Activated CD8-positive, alpha-beta memory T cell treated with anti-CD3 and anti-CD28 coated beads, Interleukin-2, amount 50 U/mL, for 4 hours (primary cell): Measurements from ENCODE around the gene SPDYA.
A peak's percentile ranks its signal among the peaks of the same experiment; 100 is the strongest.
"Not testable (repeated sequence)": the region's sequence is repeated elsewhere in the genome, so short reads cannot be mapped to it uniquely, and the experiment has no call there.

Experiments used
- DNase-seq: peaks from one replicate; pipeline ENCODE4 v3.0.0-alpha.2; 2020

The SPDYA gene

DNA sequence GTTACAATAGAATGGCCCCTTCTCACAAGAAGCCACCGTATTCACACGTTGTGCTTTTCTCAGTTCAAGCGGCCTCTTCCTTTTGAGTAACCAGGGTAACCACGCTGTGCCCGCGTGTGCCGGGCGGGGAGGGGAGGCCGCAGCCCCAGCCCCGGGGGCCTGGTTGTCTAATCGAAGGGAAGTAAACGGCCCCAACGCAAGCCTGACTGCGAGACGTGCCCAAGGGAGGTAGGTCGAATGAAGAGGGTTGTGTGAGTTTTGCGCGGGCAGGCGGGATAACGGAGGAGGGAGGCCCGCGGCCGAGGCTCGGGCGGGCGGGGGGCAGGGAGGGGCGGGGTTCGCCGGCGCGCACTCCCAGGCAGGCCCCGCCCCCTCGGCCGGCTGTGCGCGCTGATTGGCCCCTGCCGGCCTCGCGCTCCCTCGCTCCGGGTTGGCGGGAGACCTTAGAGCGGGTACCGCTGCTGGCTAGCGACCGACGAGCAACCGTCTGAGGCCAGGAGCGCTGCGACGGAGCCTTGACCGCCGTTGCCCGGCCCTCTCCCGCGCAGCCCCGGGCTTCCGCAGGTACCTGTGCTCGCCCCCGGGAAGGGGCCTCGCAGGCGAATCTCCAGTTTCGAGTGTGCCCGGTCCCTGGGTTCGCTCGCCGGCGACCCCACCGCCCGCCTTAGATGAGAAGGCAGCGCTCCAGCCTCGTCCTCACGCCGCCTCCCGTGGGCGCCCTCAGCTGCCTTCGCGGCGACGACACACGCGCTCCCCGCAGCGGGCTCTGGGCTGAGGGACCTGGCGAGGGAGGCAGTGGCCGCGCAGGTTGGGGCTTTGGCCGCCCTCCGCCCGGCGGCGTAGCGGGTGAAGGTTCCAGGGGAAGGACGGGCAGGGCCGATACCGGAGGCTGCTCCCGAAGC, at the start of gene SPDYA:
TSS of gene SPDYA (plus strand) at position 451 of the 902 bp plus-strand sequence. CDS start 5,181 bp downstream, outside the sequence.
- peak; percentile 81 for DNase-seq

DNA sequence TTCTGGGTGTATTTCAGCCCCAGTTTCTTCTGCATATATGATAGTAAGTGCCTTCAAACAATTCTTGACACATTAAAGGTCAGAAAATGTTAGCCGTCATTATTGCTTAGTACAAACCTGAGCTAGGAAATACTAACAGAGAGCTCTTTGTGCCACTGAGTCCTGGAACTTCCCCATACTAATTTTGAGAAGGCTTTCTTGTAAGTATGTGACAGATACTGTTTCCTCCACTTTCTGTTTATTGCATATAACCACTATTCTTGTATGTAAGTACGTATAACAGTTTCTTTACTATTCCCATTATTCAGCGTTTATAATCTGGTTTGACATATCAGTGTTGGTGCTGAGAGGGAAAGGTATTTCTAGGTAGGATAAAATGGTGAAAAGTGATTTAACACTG, 49.2 kb upstream of the SPDYA start:
- DNase-seq: no peak

DNA sequence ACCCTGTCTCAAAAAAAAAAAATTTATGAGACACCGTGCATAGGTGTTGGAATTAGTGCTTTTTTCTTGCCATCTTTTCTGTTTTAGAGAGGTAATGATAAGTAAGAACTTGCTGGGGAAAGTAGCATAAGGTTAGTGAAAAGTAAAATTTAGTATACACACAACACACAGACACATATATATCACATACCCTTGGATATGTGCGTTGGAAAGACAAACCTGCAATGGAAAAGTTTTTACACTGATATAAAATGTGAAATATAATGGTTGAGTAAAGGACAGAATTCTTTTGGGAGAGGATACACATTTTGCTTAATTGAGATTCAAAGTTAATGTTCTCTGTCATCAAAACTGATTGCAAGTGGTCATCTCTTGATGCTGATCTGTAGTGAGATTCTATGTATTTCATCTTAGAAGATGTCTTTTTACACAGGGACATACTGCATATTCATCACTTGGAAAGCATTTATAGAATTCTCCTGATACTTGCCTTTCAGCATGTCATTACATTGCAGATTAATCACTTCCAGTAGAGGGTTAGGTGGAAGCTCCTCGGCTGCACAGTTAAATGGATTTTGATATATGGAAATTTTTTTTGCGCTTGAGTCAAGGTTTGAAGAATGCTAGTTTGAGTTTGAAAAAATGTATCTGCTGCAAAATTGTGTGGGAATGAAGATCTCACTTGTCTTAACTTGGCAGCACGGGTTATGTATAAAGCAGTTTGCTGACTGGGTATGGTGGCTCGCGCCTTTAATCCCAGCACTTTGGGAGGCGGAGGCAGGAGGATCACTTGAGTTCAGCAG, 45.5 kb upstream of the SPDYA start:
- no peak for DNase-seq

DNA sequence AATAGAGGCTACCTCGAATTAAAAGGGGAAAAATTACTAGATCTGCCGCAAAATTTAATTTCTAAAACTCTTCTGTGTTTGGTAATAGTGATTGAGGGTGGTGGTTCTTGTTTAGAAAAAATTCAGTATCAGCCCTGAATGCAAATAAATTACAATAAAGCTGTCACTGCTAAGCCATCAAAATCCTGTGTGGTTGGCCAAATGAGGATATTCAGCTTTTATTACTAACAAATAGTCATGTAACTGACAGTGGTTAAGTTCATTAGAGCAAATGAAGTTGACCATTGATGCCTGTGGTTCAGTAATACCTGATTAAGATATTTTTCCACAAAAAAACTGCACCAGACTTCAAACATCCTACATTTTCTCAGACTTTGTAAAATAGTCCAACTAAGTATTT, 44.6 kb upstream of the SPDYA start:
- no peak for DNase-seq

DNA sequence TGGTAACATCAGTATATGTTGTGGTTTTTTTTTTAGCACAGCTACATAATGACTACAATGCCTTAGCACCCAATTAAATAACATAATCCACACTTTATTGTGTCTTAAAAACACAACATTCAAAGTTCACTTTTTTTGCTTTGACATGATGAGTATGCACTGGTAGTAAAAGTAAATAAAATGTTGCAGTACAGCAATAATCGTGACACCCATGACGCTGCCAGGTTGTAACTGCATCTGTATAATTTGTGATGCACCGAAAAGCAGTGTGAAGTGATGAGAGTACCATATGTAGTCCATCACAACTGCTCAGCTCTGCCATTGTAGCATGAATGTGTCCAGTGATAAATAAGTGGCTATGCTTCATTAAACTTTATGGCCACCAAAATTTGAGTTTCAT, 43.3 kb upstream of the SPDYA start:
- DNase-seq: no peak

DNA sequence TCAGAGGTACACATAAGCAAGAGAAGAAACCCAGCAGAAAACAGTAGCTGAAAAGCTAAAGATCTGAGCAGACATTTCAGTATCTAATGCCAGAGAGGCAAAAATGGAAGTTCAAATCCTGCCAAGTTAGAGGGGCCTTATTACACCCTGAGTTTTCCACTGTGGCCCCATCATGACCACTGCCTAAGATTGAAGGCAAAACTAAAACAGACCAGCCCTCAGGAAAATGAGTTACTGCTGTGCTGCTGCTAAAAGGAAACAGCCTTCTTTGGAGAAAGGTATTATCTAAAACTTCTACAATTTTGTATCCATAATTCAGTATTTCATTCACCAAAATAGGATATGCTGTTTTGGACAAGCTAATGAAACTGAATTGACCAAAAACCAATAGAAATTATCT, 42.2 kb upstream of the SPDYA start:
- DNase-seq: no peak

DNA sequence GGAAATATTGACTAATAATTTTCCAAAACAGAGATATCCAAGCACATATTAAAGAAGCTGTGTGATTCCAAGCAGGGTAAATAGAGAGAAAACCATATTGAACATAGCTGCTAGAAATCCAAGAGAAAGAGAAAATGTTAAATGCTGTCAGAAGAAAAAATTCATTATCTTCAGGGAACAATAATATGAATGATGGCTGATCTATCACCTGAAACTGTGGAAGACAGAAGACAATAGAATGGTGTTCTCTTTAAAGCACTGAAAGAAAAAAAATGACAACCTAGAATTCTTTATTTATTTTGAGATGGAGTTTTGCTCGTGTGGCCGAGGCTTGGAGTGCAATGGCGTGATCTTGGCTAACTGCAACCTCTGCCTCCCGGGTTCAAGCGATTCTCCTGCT, 41.7 kb upstream of the SPDYA start:
- no peak for DNase-seq

DNA sequence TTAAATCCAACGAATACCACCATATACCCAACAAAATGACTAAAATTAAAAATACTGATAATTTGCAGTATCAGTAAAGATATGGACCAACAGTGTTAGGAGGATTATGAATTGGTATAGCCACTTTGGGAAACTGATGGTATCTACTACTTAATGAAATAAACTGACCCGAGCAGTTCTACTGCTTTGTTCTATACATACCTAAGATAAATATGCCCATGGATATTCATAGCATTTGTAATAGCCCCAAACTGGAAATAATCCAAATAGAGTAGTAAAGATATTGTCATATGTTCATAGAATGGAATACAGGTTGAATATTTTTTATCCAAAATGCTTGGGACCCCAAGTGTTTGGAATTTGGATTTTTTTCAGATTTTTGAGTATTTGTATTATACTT, 38.3 kb upstream of the SPDYA start:
- DNase-seq: no peak

DNA sequence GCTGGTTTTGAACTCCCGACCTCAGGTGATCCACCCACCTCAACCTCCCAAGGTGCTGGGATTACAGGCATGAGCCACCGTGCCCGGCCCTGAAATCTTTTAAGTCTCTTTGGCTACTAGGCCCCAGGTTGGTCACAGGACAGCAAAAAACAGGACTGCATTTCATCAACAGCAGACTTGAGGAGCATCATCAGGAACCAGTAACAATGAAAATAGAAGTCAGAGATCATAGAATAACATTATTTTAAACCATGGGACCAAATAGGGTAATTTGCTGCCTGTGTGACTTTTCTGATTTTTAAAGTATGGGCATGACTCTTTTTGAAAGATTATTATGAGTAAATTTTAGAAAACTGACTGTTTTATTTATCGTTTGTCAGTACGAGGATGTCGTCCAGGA, 34.2 kb upstream of the SPDYA start:
- no peak for DNase-seq

DNA sequence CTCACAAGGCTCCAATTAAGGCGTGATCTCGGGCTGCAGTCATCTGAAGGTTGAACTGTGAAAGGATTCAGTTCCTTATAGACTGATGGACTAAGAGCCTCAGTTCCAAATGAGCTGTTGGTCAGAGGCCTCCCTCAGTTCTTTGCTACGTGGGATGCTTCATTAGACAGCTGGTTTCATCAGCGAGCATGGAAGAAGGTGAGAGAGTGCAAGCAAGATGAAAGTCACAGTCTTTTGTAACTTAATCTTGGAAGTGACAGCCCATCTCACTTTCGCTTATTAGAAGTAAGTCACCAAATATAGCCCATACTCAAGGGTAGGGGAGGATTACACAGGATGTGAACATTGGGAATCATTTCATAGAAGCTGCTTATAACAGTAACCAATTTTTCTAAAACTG, 32.2 kb upstream of the SPDYA start:
- DNase-seq: no peak

DNA sequence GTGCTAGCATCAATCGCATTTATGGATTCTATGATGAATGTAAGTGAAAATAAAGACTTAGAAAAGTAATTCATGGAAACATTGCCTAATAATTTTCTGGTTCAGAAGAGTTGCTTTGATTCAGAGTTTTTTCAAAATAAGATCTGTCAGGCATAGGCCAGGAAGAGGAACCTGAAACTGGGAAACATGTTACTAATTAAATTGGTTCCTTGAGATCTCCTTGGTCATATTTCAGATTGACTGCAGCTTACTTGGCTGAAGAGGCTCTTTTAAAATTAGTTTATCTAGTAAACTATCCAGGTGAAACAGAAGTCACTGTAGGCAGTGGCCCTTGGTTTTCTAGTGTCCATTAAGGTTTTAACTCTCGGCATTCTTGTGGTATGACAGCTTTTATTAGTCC, 31.6 kb upstream of the SPDYA start:
- no peak for DNase-seq

DNA sequence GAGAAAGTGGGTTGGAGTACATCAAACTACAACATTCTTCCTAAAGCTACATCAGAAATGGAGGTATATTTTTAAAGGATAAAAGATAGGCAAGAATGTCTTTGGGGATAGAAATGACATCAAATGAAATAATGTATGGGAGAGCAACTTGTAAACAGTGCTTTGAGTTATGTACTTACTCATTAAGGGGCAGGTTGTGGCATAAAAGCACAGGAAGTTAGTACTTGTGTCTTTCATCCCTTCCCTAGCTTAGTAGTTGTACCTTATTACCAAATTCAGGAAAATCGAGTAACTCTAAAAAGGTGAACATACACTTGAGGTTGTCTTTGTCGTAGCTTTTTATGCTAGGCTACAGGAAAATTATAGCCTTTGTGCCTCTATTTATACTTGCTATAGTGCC, 30.1 kb upstream of the SPDYA start:
- DNase-seq: no peak

DNA sequence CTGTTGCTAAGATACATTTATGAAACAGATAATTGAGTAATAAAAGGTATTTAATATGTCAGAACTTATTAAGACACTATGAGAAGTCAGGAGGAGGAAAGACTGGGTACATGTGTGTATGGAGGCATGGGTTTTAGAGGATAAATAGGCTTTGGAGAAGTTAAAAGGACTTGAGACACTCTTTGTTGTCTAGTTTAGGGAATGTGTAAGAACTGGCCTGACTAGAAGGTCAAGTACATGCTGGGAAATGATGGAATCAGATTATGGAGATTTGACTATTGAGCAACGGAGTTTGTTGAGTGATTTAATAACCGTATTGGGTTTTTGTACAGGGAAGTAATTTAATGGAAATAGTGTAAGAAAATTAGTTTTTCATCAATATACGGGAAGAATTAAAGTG, 28.2 kb upstream of the SPDYA start:
- no peak for DNase-seq

DNA sequence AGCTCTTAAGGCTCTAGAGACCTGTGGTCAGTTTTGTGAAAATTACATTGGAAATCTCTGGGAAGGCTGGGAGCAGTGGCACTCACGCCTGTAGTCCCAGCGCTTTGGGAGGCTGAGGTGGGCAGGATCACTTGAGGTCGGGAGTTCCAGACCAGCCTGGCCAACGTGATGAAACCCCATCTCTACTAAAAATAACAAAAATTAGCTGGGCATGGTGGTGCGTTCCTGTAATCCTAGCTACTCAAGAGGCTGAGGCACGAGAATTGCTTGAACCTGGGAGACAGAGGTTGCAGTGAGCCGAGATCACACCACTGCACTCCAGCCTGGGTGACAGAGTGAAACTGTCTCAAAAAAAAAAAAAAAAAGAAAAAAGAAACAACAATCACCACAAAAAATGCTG, 26.1 kb upstream of the SPDYA start:
- not testable (repeated sequence) for DNase-seq

DNA sequence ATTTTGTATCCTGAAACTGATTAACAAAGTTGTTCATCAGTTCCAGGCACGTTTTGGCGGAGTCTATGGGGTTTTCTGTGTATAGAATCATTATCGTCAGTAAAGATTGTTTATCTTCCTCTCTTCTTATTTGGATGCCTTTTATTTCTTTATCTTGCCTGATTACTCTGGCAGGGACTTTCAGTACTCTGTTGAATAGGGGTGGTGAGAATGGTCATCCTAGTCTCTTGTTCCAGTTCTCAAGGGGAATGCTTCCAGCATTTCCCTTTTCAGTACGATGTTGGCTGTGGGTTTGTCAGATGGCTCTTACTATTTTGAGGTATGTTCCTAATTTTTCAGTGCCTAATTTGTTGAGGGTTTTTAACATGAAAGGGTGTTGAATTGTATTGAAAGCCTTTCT, 14.0 kb upstream of the SPDYA start:
- DNase-seq: no peak

DNA sequence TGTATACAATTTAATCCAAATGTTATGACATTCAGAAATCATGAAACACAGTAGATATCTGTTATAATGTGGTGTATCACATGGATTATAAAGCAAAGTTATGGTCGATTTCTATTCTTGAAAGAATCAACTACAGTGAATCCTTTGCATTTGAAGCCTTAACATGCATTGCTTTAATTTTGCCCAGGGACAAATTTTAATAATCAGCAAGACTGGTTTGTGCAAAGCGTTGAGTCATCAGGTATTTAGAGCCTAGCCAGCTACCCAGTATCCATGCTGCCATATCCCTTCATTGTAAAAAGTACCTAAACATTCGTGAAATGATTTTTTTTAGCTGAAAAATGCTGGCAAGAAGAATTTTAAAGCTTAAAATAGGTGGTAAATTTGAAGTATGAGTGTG, 8.9 kb upstream of the SPDYA start:
- DNase-seq: no peak

DNA sequence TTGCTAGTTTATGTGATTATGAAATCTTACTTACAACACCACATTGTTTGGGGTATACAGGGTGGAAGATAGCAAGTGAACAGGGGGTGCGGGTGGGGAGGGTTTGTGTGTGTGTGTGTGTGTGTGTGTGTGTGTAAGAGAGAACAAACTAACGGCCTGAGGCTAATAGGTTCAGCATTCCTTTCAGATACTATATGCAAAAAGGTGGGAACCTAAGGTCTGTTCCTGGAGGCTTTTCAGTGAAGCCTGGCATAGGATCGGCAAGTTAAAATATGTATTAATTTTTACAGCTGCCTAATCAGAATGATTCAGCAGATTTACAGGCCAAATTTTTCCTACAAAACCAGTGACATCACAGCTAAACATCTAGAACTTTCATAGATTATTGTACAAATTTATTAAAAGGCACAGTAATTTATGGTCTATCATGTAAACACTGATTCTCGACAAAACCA, 7.6 kb upstream of the SPDYA start:
- DNase-seq: no peak

DNA sequence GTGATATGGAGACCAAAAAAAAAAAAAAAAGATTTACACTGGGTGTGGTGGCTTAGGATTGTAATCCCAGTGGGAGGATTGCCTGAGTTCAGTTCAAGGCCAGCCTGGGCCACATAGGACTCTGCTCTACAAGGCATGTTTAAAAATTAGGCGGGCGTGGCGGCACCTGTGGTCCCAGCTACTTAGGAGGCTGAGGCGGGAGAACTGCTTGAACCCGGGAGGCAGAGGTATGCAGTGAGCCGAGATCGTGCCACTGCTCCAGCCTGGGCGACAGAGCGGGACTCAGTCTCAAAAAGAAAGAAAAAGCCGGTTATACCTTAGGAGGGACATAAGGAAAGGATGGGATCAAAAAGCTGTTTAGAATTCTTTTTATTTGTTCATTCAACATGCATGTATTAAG, 707 bp upstream of the SPDYA start:
- DNase-seq: no peak

DNA sequence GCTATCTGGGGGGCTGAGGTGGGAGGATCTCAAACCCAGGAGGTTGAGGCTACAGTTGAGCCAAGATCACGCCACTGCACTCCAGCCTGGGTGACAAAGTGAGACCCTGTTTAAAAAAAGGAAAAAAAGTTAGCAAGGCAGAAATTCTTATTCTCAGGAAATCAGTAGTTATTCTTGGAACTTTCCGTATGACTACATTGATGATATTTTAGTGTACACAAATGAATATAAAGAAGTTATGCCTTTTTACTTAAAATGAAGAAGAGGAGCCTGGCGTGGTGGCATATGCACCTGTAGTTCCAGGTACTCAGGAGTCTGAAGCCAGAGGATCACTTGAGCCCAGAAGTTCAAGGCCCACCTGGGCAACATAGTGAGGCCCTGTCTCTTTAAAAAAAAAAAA, 7.4 kb downstream of the SPDYA start:
- no peak for DNase-seq

DNA sequence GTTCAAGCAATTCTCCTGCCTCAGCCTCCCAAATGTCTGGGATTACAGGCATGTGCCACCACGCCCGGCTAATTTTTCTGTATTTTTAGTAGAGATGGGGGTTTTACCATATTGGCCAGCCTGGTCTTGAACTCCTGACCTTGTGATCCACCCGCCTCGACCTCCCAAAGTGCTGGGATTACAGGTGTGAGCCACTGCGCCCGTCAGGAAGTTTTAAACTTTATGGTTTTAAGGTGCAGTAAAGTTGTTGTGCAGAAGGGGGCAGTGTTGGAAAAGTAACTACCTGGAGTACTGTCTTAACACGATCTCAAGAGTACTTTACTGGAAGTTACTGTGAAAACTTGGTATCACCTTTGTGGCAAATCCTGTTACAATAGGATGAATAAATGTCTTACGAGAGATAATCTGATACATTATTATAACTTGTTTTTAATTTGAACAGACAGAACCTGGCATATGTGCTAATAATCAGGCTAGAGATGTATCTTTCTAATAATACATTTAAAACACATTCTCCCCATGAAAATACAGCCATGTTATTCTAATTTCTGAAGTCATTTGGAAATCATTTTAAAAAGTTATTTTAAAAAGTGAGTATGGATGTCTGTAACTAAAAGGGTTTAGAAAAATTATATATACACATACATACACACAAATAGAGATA, 10.8 kb downstream of the SPDYA start:
- peak; percentile 45 for DNase-seq

DNA sequence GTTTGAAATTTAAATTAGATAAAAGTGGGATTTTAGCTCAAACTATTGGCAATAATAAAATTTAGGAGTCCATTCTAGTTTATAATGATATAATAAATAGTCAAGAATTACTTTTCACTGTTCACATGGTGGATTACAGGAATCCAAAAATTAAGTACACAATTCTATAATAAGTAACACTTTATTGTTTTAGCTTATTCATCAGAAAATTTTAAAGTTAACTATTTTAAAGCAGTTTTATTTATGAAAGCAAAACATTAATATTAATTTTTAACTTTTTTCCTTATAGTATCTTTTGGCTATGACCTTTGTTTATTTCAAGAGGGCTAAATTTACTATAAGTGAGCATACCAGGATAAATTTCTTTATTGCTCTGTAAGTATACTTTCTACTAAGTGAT, 11.4 kb downstream of the SPDYA start:
- DNase-seq: no peak

DNA sequence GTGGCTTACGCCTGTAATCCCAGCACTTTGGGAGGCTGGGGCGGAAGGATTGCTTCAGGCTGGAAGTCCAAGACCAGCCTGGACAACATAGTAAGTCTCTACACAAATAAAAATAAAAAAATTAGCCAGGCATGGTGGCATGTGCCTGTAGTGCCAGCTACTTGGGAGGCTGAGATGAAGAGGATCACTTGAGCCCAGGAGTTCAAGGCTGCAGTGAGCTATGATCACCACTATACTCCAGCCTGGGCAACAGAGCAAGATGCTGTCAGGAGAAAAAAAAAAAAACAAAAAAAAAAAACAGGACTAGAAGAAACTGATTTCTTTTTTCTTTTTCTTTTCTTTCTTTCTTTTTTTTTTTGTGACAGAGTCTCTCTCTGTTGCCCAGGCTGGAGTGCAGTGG, 13.6 kb downstream of the SPDYA start:
- DNase-seq: no peak

DNA sequence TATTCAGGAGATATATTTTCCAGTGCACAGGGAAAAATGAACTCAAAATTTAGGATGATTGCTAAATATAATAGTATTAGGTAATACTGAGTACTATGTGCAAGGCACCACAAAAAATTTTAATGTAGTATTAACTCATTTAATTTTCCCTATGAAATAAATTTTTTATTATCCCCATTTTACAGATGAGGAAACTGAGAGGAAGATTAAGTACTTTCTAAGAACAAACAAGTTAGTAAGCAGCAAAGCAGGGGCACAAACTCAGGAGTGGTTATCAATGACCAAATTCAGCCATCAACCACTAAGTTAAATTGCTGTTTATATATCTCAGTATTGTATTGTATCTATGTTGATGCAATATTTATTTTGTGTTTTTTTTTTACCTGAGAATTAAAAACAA, 14.2 kb downstream of the SPDYA start:
- DNase-seq: no peak

DNA sequence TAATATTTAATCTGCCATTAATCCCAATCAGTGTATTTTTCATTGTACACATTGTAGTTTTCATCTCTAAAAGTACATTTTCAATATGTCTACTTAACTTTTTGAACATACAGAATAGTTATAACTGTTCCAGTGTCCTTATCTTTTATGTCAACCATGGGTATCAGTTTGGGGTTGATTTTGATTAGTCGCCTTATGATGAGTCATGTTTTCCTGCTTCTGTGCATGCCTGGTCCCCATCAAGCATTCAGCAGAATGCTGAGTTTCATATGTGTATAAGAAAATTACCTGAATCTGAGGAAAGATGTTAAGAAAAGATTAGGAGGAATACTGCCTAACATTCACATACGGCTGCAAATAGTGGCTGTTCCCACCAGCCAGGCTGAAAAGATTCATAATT, 17.7 kb downstream of the SPDYA start:
- DNase-seq: no peak
